Heart right ventricle (tissue), 16 donors: Measurements from ENCODE around the gene RPS6KA4. TPM values are rescaled to one million over a fixed set of nuclear protein-coding genes. Genes with fewer than 3 reads are reported as not detected.

Source experiments
- ATAC-seq, 8 donors: fragments of 200-7000 bp; cut with Tn5 transposase; one replicate each; pipeline ENCODE4 v1.9.1; 2020; ENCODE audit warnings: mild to moderate bottlenecking in 8 of 8, moderate library complexity in 8 of 8, moderate number of reproducible peaks in 1 of 8
- DNase-seq, 2 donors: peaks; one replicate each; pipeline ENCODE4 v3.0.0-alpha.2; 2020
- H3K27ac ChIP-seq, 10 donors: fragments of 200-600 bp; sonication (generic) in 2 of 10; one replicate each; pipeline versions ENCODE4 v1.5.0 to v1.8.0; 2020 to 2022; ENCODE audit warnings: mild to moderate bottlenecking in 3 of 10
- H3K27me3 ChIP-seq, 7 donors: fragments of 200-600 bp; one replicate each; pipeline ENCODE4 v1.8.0; 2021 to 2022; ENCODE audit warnings: mild to moderate bottlenecking in 2 of 7
- H3K36me3 ChIP-seq, 9 donors: fragments of 200-600 bp; sonication (generic) in 1 of 9; one replicate each; pipeline versions ENCODE4 v1.5.0 to v1.8.0; 2020 to 2022; ENCODE audit warnings: mild to moderate bottlenecking in 2 of 9
- H3K4me1 ChIP-seq, 9 donors: fragments of 200-600 bp; sonication (generic) in 1 of 9; one replicate each; pipeline versions ENCODE4 v1.5.0 to v1.8.0; 2020 to 2022; ENCODE audit warnings: mild to moderate bottlenecking in 4 of 9
- H3K4me3 ChIP-seq, 10 donors: fragments of 200-600 bp; sonication (generic) in 2 of 10; one replicate each; pipeline versions ENCODE4 v1.5.0 to v1.8.0; 2020 to 2022; ENCODE audit warnings: mild to moderate bottlenecking in 7 of 10, moderate library complexity in 2 of 10
- H3K9me3 ChIP-seq, 11 donors: fragments of 200-600 bp in 10 of 11; sonication (generic) in 2 of 11; one replicate each; pipeline versions ENCODE4 v1.5.0 to v1.8.0; 2013 to 2022; ENCODE audit warnings: mild to moderate bottlenecking in 2 of 11, control low read depth in 1 of 11, moderate library complexity in 1 of 11
- CTCF ChIP-seq, 9 donors: fragments of 200-600 bp; sonication (generic) in 2 of 9; IDR thresholded peaks; one replicate each; pipeline versions ENCODE4 v1.5.0 to v1.8.0; 2021 to 2022; ENCODE audit warnings: antibody characterized with exemption in 9 of 9, mild to moderate bottlenecking in 5 of 9, moderate library complexity in 1 of 9
- WGBS, 2 donors: extraction: QIAGEN DNeasy Blood & Tissue Kit; methylation state at CpG; one replicate each; pipeline ENCODE4 v1.1.7; 2013; ENCODE audit warnings: inconsistent platforms in 1 of 2; 5-methylcytosine and 5-hydroxymethylcytosine counted together
- intact Hi-C, 10 donors: fragments of 100-400 bp; cut with DNase I; formaldehyde crosslinking; loops; one replicate each; pipeline versions ENCODE4 v1.11.1 to v1.14.2; 2022
- polyA plus RNA-seq, 2 donors: library from polyadenylated mRNA; stranded (reverse); fragments of 200-250 nt; gene quantifications; one replicate each; pipeline ENCODE4 v1.2.3, GENCODE V29; 2013
- total RNA-seq, 10 donors: library from RNA; stranded (reverse); fragmentation: NEBNext Ultra II Directional in 3 of 10; extraction: Animal tissue kit (Norgen Biotek cat#: 25700) in 3 of 10; gene quantifications; one replicate each; pipeline versions ENCODE4 v1.2.1 to v1.2.4, GENCODE V29; 2021 to 2023
- donor health status: Arrhythmogenic right ventricular cardiomyopathy.
- donor health status: ischemic (EF 13 %, LVEDD 7.1; RV severe dilation, severe dysfunction).
- donor health status: healthy with polysubstance abuse.
- donor health status: DM: no; HTN: yes; CAD: no.
- donor health status: DM: no; HTN: no; CAD: no.
- donor health status: ischemic (EF 25% LVEDD 6.9; RV normal size, moderate dysfunction).
- donor health status: ischemic (EF 25% LVEDD 5.7; RV mildly dilated, moderate dysfunction).
- donor health status: healthy.
- donor health status: DM: yes; HTN: yes; CAD: no.
- donor health status: Ischemic cardiomyopathy.
- donor health status: ischemic (EF 35%, LVEDD 5.7; RV mildly dilated, moderate dysfunction).
- donor health status: nonischemic (EF 11% LVEDD 7.7; RV severe dilation, severe dysfunction).
- donor health status: DM: yes; HTN: yes; CAD: no.
- donor health status: PGD.
- donor health status: ischemic (EF 29% LVEDD 5.4; RV normal size, mild dysfunction).
- donor health status: nonischemic (EF 23%, LVEDD 6.1; RV moderate dilation, normal function).

Gene RPS6KA4
- total and polyA plus RNA-seq, 12 donors = 10.7 to 21.9 (median 13.3) TPM

GRCh38 chr11:64330888-64331287 is 28.1 kb upstream of the RPS6KA4 start:
- Histone ChIP-seq H3K36me3 (no peaks in the 10 kb centered on the region), H3K9me3 (no peaks in the 10 kb centered on the region), H3K4me3 (no peak overlapping the region), H3K4me1 (peaks cover 2 to 27% (median 20%) of the 10 kb centered on the region in 9 donors), H3K27ac (no peak overlapping the region), H3K27me3 (no peaks in the 10 kb centered on the region)
- no peak for TF ChIP-seq CTCF (IDR thresholded peaks at IDR 0.05)
- intact Hi-C loops = no loop called here
- WGBS, 2 donors = 82 to 86% methylated on average over 11 of the region's 11 CpGs
- ATAC-seq (no peak), DNase-seq (no peak)

- Histone ChIP-seq H3K27ac (peak overlapping the region in 3 of 10 donors; percentile 5 to 51 (median 21)), H3K4me3 (no peak overlapping the region), H3K27me3 (no peaks in the 10 kb centered on the region), H3K4me1 (peaks cover 2 to 27% (median 20%) of the 10 kb centered on the region in 9 donors), H3K9me3 (no peaks in the 10 kb centered on the region), H3K36me3 (no peaks in the 10 kb centered on the region)
- intact Hi-C loops = no loop called here
- ATAC-seq = peak; percentile 64 to 83 (median 73)
- peak; percentile 68 to 73 for DNase-seq
- peak in 7 of 9 donors; percentile 38 to 70 (median 49) for TF ChIP-seq CTCF (IDR thresholded peaks at IDR 0.05)
- WGBS, 2 donors = 41 to 44% methylated on average over 20 of the region's 20 CpGs
Measured at GRCh38 chr11:64331569-64332371, 27.2 kb upstream of the RPS6KA4 start.

- no peak overlapping the region for H3K27ac ChIP-seq
- TF ChIP-seq CTCF (IDR thresholded peaks at IDR 0.05) = no peak
- H3K9me3 ChIP-seq = no peaks in the 10 kb centered on the region
- WGBS, 2 donors = 90 to 91% methylated on average over 8 of the region's 8 CpGs
- peaks cover 2 to 27% (median 20%) of the 10 kb centered on the region in 9 donors for H3K4me1 ChIP-seq
- no peak overlapping the region for H3K4me3 ChIP-seq
- ATAC-seq (no peak), DNase-seq (no peak)
- H3K27me3 ChIP-seq = no peaks in the 10 kb centered on the region
- intact Hi-C loops = no loop called here
- no peaks in the 10 kb centered on the region for H3K36me3 ChIP-seq
Measured at GRCh38 chr11:64333556-64333955, 25.4 kb upstream of the RPS6KA4 start.

GRCh38 chr11:64334764-64335735 is 23.9 kb upstream of the RPS6KA4 start:
- WGBS, 2 donors = 55 to 67% methylated on average over 13 of the region's 13 CpGs
- H3K4me3 ChIP-seq = no peak overlapping the region
- no peak overlapping the region for H3K27ac ChIP-seq
- no peak for TF ChIP-seq CTCF (IDR thresholded peaks at IDR 0.05)
- peak in 6 of 8 donors; percentile 25 to 90 (median 66) for ATAC-seq
- H3K9me3 ChIP-seq = no peaks in the 10 kb centered on the region
- no peaks in the 10 kb centered on the region for H3K36me3 ChIP-seq
- no peaks in the 10 kb centered on the region for H3K27me3 ChIP-seq
- peaks cover 0 to 34% (median 7%) of the 10 kb centered on the region in 9 donors for H3K4me1 ChIP-seq
- intact Hi-C loops = no loop called here
- no peak for DNase-seq
